WTC11 (cell line): ENCODE measurements around the gene GSTT4.
"Not testable (repeated sequence)": the region's sequence is repeated elsewhere in the genome, so short reads cannot be mapped to it uniquely, and the experiment has no call there.

Source experiments
- PREB ChIP-seq: sonication (generic); formaldehyde crosslinking; IDR thresholded peaks from 2 replicates; pipeline ENCODE4 v1.8.1; 2022; ENCODE audit warnings: mild to moderate bottlenecking, missing genetic modification reagents, moderate library complexity, borderline replicate concordance
- TF ChIP-seq, protein P1 (sequence below): sonication (generic); formaldehyde crosslinking; IDR thresholded peaks from 2 replicates; pipeline ENCODE4 v1.8.0; 2022; ENCODE audit warnings: mild to moderate bottlenecking, missing genetic modification reagents

- TF ChIP-seq, protein P1, sequence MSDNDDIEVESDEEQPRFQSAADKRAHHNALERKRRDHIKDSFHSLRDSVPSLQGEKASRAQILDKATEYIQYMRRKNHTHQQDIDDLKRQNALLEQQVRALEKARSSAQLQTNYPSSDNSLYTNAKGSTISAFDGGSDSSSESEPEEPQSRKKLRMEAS (CRISPR knock-in tag) = not testable (repeated sequence)
- TF ChIP-seq PREB (CRISPR knock-in tag) = not testable (repeated sequence)
Observed at GRCh38 chr22:23966568-23966967, 38.7 kb downstream of the GSTT4 start, which contains the start of gene DDTL.
